Hepatocyte (in vitro differentiated cells): ENCODE measurements around the gene AHCYL2.

Experiments
- CTCF ChIP-seq: fragments of 200-600 bp; sonication (generic); IDR thresholded peaks from 2 replicates; pipeline ENCODE4 v1.5.1; 2016; ENCODE audit warnings: antibody characterized with exemption, mild to moderate bottlenecking; ENCODE audit not compliant: poor library complexity
- EZH2 ChIP-seq: fragments of 200-600 bp; sonication (generic); IDR thresholded peaks from 2 replicates; pipeline ENCODE4 v1.6.1; 2016; ENCODE audit warnings: antibody characterized with exemption, mild to moderate bottlenecking, borderline replicate concordance

GRCh38 chr7:129258649-129259389, 34.0 kb downstream of the AHCYL2 start:
- no peak for TF ChIP-seq CTCF
- no peak for TF ChIP-seq EZH2
